ENCODE results near the gene OOSP2.
"Not testable (repeated sequence)": the region's sequence is repeated elsewhere in the genome, so short reads cannot be mapped to it uniquely, and the experiment has no call there.

OOSP2 gene

GRCh38 chr11:60059521-60060240, 19.5 kb downstream of the OOSP2 start:
- peaks cover 3% of the 10 kb centered on the region for H3K9me3 Mint-ChIP-seq
- no peaks in the 10 kb centered on the region for H3K36me3 Mint-ChIP-seq
- H3K4me1 Mint-ChIP-seq = no peaks in the 10 kb centered on the region
- no peak overlapping the region for H3K27ac Mint-ChIP-seq
- H3K27me3 Mint-ChIP-seq = peaks cover 9% of the 10 kb centered on the region
- ATAC-seq (ENCODE audit: low read depth) (no peak), DNase-seq (ENCODE audit: low spot score in 2 of 2) (no peak)
- no peak overlapping the region for H3K4me3 Mint-ChIP-seq

- Mint-ChIP-seq H3K27me3 (no peaks in the 10 kb centered on the region), H3K27ac (no peak overlapping the region), H3K36me3 (no peaks in the 10 kb centered on the region), H3K9me3 (peaks cover 3% of the 10 kb centered on the region), H3K4me3 (no peak overlapping the region), H3K4me1 (no peaks in the 10 kb centered on the region)
- no peak for DNase-seq (ENCODE audit: low spot score in 2 of 2)
- ATAC-seq (ENCODE audit: low read depth) = peak; percentile 32
Measured at GRCh38 chr11:60064111-60064510, 23.9 kb downstream of the OOSP2 start.

DNA sequence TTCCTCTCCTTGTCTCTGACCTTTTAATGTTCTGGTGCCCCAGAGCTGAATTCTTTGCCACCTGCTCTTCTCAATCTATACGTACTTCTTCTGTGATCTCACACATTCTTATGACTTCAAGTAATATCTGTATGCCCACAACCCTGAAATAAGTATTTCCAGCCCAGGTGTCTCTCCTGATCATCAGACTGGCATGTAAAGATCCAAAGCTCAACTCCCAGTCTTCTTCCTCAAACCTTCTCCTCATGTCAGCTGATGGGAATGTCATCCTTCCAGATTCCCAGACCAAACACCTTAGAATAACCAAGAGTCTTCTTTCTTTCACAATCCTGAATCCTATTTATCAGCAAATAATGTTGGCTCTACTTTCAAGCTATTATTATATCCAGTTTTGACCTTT, 25.6 kb downstream of the OOSP2 start:
- H3K27me3 Mint-ChIP-seq = peaks cover 4% of the 10 kb centered on the region
- no peaks in the 10 kb centered on the region for H3K9me3 Mint-ChIP-seq
- DNase-seq (ENCODE audit: low spot score in 2 of 2) = no peak
- H3K36me3 Mint-ChIP-seq = no peaks in the 10 kb centered on the region
- no peaks in the 10 kb centered on the region for H3K4me1 Mint-ChIP-seq
- H3K4me3 Mint-ChIP-seq = no peak overlapping the region
- no peak overlapping the region for H3K27ac Mint-ChIP-seq
- no peak for ATAC-seq (ENCODE audit: low read depth)

GRCh38 chr11:60069450-60069849, 29.2 kb downstream of the OOSP2 start:
- DNase-seq (ENCODE audit: low spot score in 2 of 2) = no peak
- Mint-ChIP-seq H3K27ac (no peak overlapping the region), H3K27me3 (peaks cover 7% of the 10 kb centered on the region), H3K36me3 (no peaks in the 10 kb centered on the region), H3K4me1 (no peaks in the 10 kb centered on the region), H3K4me3 (no peak overlapping the region), H3K9me3 (peaks cover 2% of the 10 kb centered on the region)
- no peak for ATAC-seq (ENCODE audit: low read depth)

- H3K4me1 Mint-ChIP-seq; H3K36me3 Mint-ChIP-seq; DNase-seq (ENCODE audit: low spot score in 2 of 2); H3K4me3 Mint-ChIP-seq; H3K27me3 Mint-ChIP-seq; H3K9me3 Mint-ChIP-seq; H3K27ac Mint-ChIP-seq; ATAC-seq (ENCODE audit: low read depth): not testable (repeated sequence)
Measured at GRCh38 chr11:60071644-60072043, 31.4 kb downstream of the OOSP2 start.

GRCh38 chr11:60077216-60077817, 37.1 kb downstream of the OOSP2 start:
- H3K4me1 Mint-ChIP-seq = no peaks in the 10 kb centered on the region
- DNase-seq (ENCODE audit: low spot score in 2 of 2) (no peak), ATAC-seq (ENCODE audit: low read depth) (no peak)
- peaks cover 4% of the 10 kb centered on the region for H3K27me3 Mint-ChIP-seq
- no peak overlapping the region for H3K27ac Mint-ChIP-seq
- no peak overlapping the region for H3K4me3 Mint-ChIP-seq
- H3K9me3 Mint-ChIP-seq = peaks cover 10% of the 10 kb centered on the region
- no peaks in the 10 kb centered on the region for H3K36me3 Mint-ChIP-seq

DNA sequence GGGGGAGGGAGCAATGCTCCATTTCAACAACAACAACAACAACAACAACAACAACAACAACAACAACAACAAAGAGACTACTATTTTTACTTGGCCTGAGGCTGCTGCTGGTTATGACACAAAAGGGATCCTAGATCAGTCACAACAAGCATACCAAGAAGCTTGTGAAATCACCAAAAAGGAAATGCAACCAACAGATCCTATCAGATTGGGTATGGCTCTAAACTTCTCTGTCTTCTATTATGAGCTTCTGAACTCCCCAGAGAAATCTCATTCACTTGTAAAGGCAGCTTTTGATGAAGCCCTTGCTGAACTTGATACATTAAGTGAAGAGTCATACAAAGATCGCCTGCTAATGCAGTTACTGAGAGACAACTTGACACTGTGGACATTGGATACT, 37.8 kb downstream of the OOSP2 start:
- no peak overlapping the region for H3K27ac Mint-ChIP-seq
- peaks cover 4% of the 10 kb centered on the region for H3K27me3 Mint-ChIP-seq
- H3K9me3 Mint-ChIP-seq = peaks cover 12% of the 10 kb centered on the region
- no peak for DNase-seq (ENCODE audit: low spot score in 2 of 2)
- no peak for ATAC-seq (ENCODE audit: low read depth)
- no peak overlapping the region for H3K4me3 Mint-ChIP-seq
- H3K36me3 Mint-ChIP-seq = no peaks in the 10 kb centered on the region
- H3K4me1 Mint-ChIP-seq = no peaks in the 10 kb centered on the region

DNA sequence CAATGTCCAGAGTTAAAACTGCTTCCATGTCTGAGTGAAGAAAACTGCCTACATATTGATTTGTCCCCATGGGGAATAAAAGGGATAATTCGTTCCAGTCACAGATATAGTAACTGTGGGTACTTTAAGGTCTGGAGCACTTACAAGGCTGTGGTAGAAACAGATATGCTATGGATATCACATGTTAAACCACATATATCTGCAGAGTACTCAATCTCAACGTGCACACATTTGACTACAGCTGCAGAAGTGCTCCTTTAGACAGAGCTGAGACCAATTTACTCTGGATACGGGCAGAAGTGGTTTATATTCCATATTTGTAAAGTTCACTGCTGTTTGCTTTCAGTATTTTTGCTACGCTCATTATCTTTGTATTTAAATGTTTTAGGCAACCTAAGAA, 38.5 kb downstream of the OOSP2 start:
- Mint-ChIP-seq H3K4me1 (no peaks in the 10 kb centered on the region), H3K4me3 (no peak overlapping the region), H3K27me3 (peaks cover 4% of the 10 kb centered on the region), H3K9me3 (peaks cover 12% of the 10 kb centered on the region), H3K36me3 (no peaks in the 10 kb centered on the region), H3K27ac (no peak overlapping the region)
- ATAC-seq (ENCODE audit: low read depth) (no peak), DNase-seq (ENCODE audit: low spot score in 2 of 2) (no peak)

DNA sequence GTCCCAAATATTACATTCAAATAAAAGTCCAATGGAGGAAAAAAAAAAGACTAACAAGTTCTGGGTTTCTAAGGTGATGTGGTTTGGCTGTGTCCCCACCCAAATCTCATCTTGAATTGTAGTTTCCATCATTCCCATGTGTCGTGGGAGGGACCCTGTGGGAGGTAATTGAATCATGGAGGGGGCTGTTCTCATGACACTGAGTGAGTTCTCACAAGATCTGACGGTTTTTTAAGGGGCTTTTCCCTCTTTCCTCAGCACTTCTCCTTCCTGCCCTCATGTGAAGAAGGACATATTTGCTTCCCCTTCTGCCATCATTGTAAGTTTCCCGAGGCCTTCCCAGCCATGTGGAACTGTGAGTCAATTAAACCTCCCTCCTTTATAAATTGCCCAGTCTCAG, 40.3 kb downstream of the OOSP2 start:
- DNase-seq (ENCODE audit: low spot score in 2 of 2) (no peak), ATAC-seq (ENCODE audit: low read depth) (no peak)
- Mint-ChIP-seq H3K36me3 (no peaks in the 10 kb centered on the region), H3K27me3 (peaks cover 10% of the 10 kb centered on the region), H3K9me3 (peaks cover 12% of the 10 kb centered on the region), H3K27ac (no peak overlapping the region), H3K4me1 (no peaks in the 10 kb centered on the region), H3K4me3 (no peak overlapping the region)

GRCh38 chr11:60084631-60085273, 44.5 kb downstream of the OOSP2 start:
- Mint-ChIP-seq H3K27me3 (peaks cover 22% of the 10 kb centered on the region), H3K36me3 (no peaks in the 10 kb centered on the region), H3K4me1 (no peaks in the 10 kb centered on the region), H3K4me3 (no peak overlapping the region), H3K27ac (no peak overlapping the region), H3K9me3 (peaks cover 8% of the 10 kb centered on the region)
- DNase-seq (ENCODE audit: low spot score in 2 of 2) = no peak
- no peak for ATAC-seq (ENCODE audit: low read depth)

GRCh38 chr11:60085909-60086308, 45.7 kb downstream of the OOSP2 start:
- peaks cover 4% of the 10 kb centered on the region for H3K9me3 Mint-ChIP-seq
- H3K4me3 Mint-ChIP-seq = no peak overlapping the region
- ATAC-seq (ENCODE audit: low read depth) (no peak), DNase-seq (ENCODE audit: low spot score in 2 of 2) (no peak)
- no peak overlapping the region for H3K27ac Mint-ChIP-seq
- H3K4me1 Mint-ChIP-seq = no peaks in the 10 kb centered on the region
- peaks cover 21% of the 10 kb centered on the region for H3K27me3 Mint-ChIP-seq
- H3K36me3 Mint-ChIP-seq = no peaks in the 10 kb centered on the region

DNA sequence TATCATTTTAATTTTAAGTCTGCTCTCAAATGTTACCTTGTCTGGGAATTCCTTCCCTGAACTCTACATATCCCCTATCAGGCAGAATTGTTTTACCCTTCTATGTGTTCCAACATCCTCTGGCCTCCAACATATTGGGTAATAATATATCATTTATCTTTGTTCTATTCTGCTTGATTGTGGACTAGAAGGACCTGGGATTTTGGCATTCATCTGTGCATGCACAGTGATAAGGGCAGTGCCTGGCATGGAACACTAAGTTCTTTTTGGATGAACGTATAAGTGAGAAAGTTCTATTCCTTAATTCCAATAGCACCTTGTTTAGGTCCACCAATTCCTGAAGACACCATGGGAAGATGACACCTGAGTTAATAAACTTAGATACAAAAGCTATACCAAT, 47.0 kb downstream of the OOSP2 start:
- H3K36me3 Mint-ChIP-seq = no peaks in the 10 kb centered on the region
- H3K4me1 Mint-ChIP-seq = no peaks in the 10 kb centered on the region
- no peak overlapping the region for H3K27ac Mint-ChIP-seq
- peaks cover 3% of the 10 kb centered on the region for H3K9me3 Mint-ChIP-seq
- DNase-seq (ENCODE audit: low spot score in 2 of 2) (no peak), ATAC-seq (ENCODE audit: low read depth) (no peak)
- H3K27me3 Mint-ChIP-seq = peaks cover 22% of the 10 kb centered on the region
- H3K4me3 Mint-ChIP-seq = no peak overlapping the region

DNA sequence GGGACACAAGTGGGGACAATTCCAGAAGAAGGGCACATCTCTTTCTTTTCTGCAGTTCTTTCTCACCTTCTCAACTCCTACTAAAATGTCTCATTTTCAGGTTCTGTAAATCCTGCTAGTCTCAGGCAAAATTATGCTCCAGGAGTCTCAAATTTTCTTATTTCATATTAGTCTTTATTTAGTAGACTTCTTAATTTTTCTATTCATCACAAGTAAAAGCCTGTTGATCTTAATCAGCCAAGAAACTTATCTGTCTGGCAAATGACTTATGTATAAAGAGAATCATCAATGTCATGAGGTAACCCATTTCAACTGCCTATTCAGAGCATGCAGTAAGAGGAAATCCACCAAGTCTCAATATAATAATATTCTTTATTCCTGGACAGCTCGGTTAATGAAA, 48.2 kb downstream of the OOSP2 start, which contains the start of gene MS4A2:
MS4A2 (plus strand) TSS at position 301 of the 400 bp plus-strand sequence. CDS start 102 bp downstream, outside the sequence.
- Mint-ChIP-seq H3K27ac (no peak within 1 kb of the TSS), H3K4me1 (no peaks in the 10 kb centered on the region), H3K9me3 (no peaks in the 10 kb centered on the region), H3K4me3 (no peak within 1 kb of the TSS), H3K27me3 (peaks cover 22% of the 10 kb centered on the region), H3K36me3 (no peaks in the 10 kb centered on the region)
- no peak for DNase-seq (ENCODE audit: low spot score in 2 of 2)
- no peak for ATAC-seq (ENCODE audit: low read depth)

DNA sequence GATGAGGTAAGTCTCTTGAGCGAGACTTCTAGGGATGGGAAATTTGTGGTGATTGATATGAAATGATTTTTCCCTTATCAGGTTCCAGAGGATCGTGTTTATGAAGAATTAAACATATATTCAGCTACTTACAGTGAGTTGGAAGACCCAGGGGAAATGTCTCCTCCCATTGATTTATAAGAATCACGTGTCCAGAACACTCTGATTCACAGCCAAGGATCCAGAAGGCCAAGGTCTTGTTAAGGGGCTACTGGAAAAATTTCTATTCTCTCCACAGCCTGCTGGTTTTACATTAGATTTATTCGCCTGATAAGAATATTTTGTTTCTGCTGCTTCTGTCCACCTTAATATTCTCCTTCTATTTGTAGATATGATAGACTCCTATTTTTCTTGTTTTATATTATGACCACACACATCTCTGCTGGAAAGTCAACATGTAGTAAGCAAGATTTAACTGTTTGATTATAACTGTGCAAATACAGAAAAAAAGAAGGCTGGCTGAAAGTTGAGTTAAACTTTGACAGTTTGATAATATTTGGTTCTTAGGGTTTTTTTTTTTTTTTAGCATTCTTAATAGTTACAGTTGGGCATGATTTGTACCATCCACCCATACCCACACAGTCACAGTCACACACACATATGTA, 55.4 kb downstream of the OOSP2 start:
- Mint-ChIP-seq H3K9me3 (no peaks in the 10 kb centered on the region), H3K27me3 (peaks cover 10% of the 10 kb centered on the region), H3K36me3 (no peaks in the 10 kb centered on the region), H3K27ac (no peak overlapping the region), H3K4me1 (no peaks in the 10 kb centered on the region), H3K4me3 (no peak overlapping the region)
- DNase-seq (ENCODE audit: low spot score in 2 of 2) (no peak), ATAC-seq (ENCODE audit: low read depth) (no peak)
